ENCODE measurements around the gene MRPL17.

Gene MRPL17

GRCh38 chr11:6674862-6675261 lies 8.3 kb downstream of the MRPL17 start:
- no peak overlapping the region for H3K27ac ChIP-seq
- no peak for TF ChIP-seq CTCF (conservative IDR thresholded peaks at IDR 0.05)

GRCh38 chr11:6674219-6674597 lies 8.9 kb downstream of the MRPL17 start:
- H3K27ac ChIP-seq, result no peak overlapping the region
- no peak for TF ChIP-seq CTCF (conservative IDR thresholded peaks at IDR 0.05)

- TF ChIP-seq CTCF (conservative IDR thresholded peaks at IDR 0.05), result no peak
- no peak overlapping the region for H3K27ac ChIP-seq
Measured at GRCh38 chr11:6673523-6674218, 9.5 kb downstream of the MRPL17 start.

- no peak for TF ChIP-seq CTCF (conservative IDR thresholded peaks at IDR 0.05)
- H3K27ac ChIP-seq, result no peak overlapping the region; the same call in 1 of the 2 replicates
Measured at GRCh38 chr11:6671991-6672390, 11.1 kb downstream of the MRPL17 start.

DNA sequence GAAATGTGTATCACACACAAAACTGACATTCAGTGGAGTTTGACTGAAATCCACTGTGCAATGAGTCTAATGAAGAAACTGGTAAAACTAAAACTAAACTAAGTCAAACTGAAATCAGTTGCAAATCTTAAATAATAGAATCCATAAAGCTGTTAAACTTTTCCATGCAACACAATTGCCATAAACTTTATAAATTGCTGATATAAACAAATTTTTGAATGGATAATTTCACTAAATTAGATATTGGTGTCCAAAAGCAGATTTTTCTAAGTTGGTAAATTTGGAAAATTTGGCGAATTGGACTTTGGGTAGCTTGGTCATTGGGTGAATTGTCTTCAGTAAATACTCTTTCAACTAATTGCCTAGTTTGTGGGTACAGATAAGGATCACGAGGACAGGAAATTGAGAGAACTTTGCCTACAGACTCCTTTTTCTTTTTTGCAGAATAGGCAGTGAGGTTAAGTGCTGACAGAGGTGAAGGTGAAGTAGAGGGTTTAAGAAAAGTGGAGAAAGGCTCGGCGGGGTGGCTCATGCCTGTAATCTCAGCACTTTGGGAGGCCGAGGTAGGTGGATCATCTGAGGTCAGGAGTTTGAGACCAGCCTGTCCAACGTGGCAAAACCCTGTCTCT lies 12.8 kb downstream of the MRPL17 start:
- no peak for TF ChIP-seq CTCF (conservative IDR thresholded peaks at IDR 0.05)

DNA sequence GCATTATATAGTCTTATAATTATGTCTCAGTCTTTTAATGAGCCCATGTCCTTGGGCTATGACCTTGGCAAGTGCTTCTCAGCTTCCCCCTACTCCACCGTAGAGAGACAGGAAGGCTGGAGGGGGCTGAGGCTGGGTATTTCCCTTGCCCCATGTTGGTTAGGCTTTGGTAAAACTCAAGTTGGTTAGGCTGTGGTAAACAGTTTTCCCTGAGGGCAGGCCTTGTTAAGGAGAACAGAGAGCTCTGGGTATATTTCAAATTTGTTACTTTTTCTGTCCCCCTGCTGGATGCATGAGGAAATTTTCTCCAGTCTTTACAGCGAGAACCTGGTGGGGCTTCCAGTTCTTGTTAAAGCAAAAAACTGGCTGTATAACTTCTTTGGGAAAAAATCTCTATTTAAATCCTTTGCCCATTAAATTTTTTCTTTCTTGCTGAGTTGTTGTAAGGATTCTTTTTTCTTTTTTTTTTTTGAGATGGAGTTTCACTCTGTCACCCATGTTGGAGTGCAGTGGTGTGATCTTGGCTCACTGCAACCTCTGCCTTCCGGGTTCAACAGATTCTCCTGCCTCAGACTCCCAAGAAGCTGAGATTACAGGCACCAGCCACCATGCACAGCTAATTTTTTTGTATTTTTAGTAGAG lies 15.3 kb downstream of the MRPL17 start:
- TF ChIP-seq CTCF (conservative IDR thresholded peaks at IDR 0.05), result peak; percentile 55
- no peak overlapping the region for H3K27ac ChIP-seq

More for the DNA sequence above, 12.8 kb downstream of the MRPL17 start:
- H3K27ac ChIP-seq, result no peak overlapping the region

DNA sequence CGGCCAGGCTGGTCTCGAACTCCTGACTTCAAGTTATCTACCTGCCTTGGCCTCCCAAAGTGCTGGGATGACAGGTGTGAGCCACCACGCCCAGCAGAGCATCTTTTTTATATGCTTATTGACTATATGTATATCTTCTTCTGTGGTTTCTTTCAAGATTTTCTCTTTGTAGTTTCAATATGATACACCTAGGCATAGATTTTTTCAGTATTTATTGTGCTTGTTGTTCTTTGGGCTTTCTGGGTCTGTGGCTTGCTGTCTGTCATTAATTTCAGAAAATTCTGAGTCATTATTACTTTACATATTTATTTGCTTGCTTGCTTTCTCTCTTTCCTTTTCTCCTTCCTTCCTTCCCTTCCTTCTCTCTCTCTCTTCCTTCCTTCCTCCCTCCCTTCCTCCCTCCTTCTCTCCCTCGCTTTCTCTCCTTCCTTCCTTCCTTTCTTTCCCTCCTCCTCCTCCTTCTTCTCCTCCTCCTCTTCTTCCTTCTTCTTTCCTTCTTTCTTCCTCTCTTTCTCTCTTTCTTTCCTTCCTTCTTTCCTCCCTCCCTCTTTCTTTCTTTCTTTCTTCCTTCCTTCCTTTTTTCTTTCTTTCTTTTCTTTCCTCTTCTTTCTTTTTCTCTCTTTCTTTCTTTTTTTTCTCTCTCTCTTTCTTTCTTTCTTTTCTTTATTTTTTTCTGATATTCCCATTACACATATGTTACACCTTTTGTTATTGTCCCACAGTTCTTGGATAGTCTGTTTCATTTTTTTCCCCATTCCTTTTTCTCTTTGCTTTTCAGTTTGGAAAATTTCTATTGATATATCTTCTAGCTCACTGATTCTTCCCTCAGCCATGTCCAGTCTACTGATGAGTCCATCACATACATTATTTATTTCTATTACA lies 16.6 kb downstream of the MRPL17 start:
- no peak for TF ChIP-seq CTCF (conservative IDR thresholded peaks at IDR 0.05)

More for the DNA sequence above, 16.6 kb downstream of the MRPL17 start:
- H3K27ac ChIP-seq, result no peak overlapping the region
